ENCODE data around the gene TMX2. TPM values are rescaled to one million over a fixed set of nuclear protein-coding genes. Genes with fewer than 3 reads are reported as not detected.

TMX2 gene
- total RNA-seq, 1 experiment from 2014 or later, result 91.3 TPM

GRCh38 chr11:57662893-57663292 lies 49.5 kb upstream of the TMX2 start:
- Histone ChIP-seq H2BK120ac (ENCODE audit: low read depth, low read length, poor library complexity, severe bottlenecking) (no peak overlapping the region), H3K27me3 (ENCODE audit: insufficient read depth, low read length) (no peaks in the 10 kb centered on the region), H3K79me1 (ENCODE audit: insufficient read depth, low read depth, low read length, poor library complexity, severe bottlenecking) (no peaks in the 10 kb centered on the region), H2BK15ac (ENCODE audit: low read depth, low read length) (no peak overlapping the region), H3K23me2 (ENCODE audit: insufficient read length, low read depth, low read length, poor library complexity, severe bottlenecking) (peaks cover 10% of the 10 kb centered on the region), H2BK20ac (ENCODE audit: low read depth, low read length, poor library complexity, severe bottlenecking) (no peak overlapping the region), H3K4me2 (ENCODE audit: insufficient read depth, insufficient read length, low read length) (no peak overlapping the region), H3K4ac (ENCODE audit: low read depth, low read length) (no peak overlapping the region), H2BK5ac (ENCODE audit: insufficient read length, low read length) (no peak overlapping the region), H4K5ac (ENCODE audit: insufficient read length, low read depth, low read length) (no peak overlapping the region), H3K18ac (ENCODE audit: insufficient read length, low read depth, low read length) (no peak overlapping the region), H3K79me2 (ENCODE audit: insufficient read depth, low read length) (peaks cover 4% of the 10 kb centered on the region; the same call in 1 of the 2 replicates), H2AFZ (ENCODE audit: low read length) (no peak overlapping the region), H4K91ac (ENCODE audit: insufficient read length, low read depth, low read length) (no peak overlapping the region), H3K27ac (ENCODE audit: insufficient read length, low read depth, low read length) (no peak overlapping the region), H3K56ac (ENCODE audit: insufficient read length, low read depth, low read length) (no peak overlapping the region), H3K23ac (ENCODE audit: insufficient read length, low read depth, low read length) (no peak overlapping the region), H3K14ac (ENCODE audit: insufficient read depth, low read length) (no peak overlapping the region), H3K9me3 (ENCODE audit: control insufficient read depth, low read depth, low read length) (no peaks in the 10 kb centered on the region), H4K8ac (replicated peaks; ENCODE audit: insufficient read length, low read depth, low read length) (no peak overlapping the region), H2AK5ac (ENCODE audit: insufficient read length, low read length) (no peak overlapping the region), H2BK12ac (ENCODE audit: insufficient read length, low read depth, low read length) (no peak overlapping the region), H3T11ph (ENCODE audit: low read length) (no peak overlapping the region), H3K9ac (ENCODE audit: extremely low read depth, insufficient read length, low read length) (no peak overlapping the region), H3K4me1 (ENCODE audit: insufficient read depth, low read length) (no peaks in the 10 kb centered on the region), H4K20me1 (ENCODE audit: control insufficient read depth, insufficient read depth, insufficient read length) (no peaks in the 10 kb centered on the region)
- H3K4me1 Mint-ChIP-seq, result peaks cover 7 to 10% of the 10 kb centered on the region in 2 experiments; a peak in 3 of 4 replicates
- no peak for DNase-seq
- no peaks in the 10 kb centered on the region; a peak in 1 of 5 replicates for H3K9me3 Mint-ChIP-seq
- H3K4me3 Mint-ChIP-seq, result no peak overlapping the region
- no peak overlapping the region for H3K27ac Mint-ChIP-seq
- peaks cover 18 to 36% (median 32%) of the 10 kb centered on the region in 3 experiments for H3K36me3 Mint-ChIP-seq (ENCODE audit: insufficient read depth in 1 of 3, low read depth in 3 of 3)
- no CpG with 5 or more reads among the region's 4 CpGs for WGBS (ENCODE audit: extremely low coverage, insufficient read length, low lambda C conversion rate)
- H3K27me3 Mint-ChIP-seq (ENCODE audit: low read depth), result no peaks in the 10 kb centered on the region
- TF ChIP-seq CTCF (conservative IDR thresholded peaks at IDR 0.05), result peak; percentile 48; the same call in 2 of the 3 replicates

Measured in H9 (cell line).